ENCODE results near the gene ZNF385D.

DNA sequence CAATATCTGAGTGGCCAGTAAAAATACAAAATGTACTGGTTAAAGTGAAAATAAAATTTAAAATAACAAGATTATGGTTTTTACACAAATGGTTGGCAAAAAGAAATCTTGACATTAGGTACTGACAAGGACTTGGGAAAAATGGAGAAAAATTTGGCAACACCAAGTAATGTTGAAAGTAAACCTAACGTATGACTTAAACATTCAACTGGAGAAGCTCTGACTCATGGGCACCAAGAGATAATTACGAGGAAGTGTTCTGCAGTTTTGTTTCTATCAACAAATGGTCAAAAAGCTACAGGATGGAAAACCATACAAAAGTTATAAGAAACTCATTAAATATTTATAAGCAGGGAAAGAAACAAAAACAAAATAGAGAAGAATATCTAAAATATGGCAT lies 177.7 kb downstream of the ZNF385D start:
- TF ChIP-seq FOXM1 (IDR thresholded peaks at IDR 0.05; ENCODE audit: borderline replicate concordance) (no peak), FOXA1 (IDR thresholded peaks at IDR 0.05) (no peak), BHLHE40 (IDR thresholded peaks at IDR 0.05; ENCODE audit: borderline replicate concordance) (no peak)
